Hindlimb muscle (tissue), 1 donor: Measurements from ENCODE around the gene RPL27A. TPM values are rescaled to one million over a fixed set of nuclear protein-coding genes. Genes with fewer than 3 reads are reported as not detected.
"Not testable (repeated sequence)": the region's sequence is repeated elsewhere in the genome, so short reads cannot be mapped to it uniquely, and the experiment has no call there.

ENCODE experiments used
- DNase-seq: peaks from one replicate; pipeline ENCODE4 v3.0.0-alpha.2; 2013
- polyA plus RNA-seq: library from polyadenylated mRNA; unstranded; fragments of 120-200 nt; gene quantifications from one replicate; pipeline ENCODE4 v1.2.1, GENCODE V29; 2013; ENCODE audit not compliant: insufficient read length

RPL27A gene
- 3,336 TPM for polyA plus RNA-seq

GRCh38 chr11:8682303-8683114 is at the start of gene RPL27A, which contains the start of gene TRIM66:
Gene RPL27A, plus strand, starts transcription at chr11:8682792. Its CDS starts 22 bp downstream, at chr11:8682814.
Gene TRIM66, minus strand, starts transcription at chr11:8682665. Its CDS starts 10,391 bp downstream, at chr11:8672274.
- peak; percentile 98 for DNase-seq

GRCh38 chr11:8634498-8634897 is 48.1 kb upstream of the RPL27A start:
- DNase-seq = no peak

DNA sequence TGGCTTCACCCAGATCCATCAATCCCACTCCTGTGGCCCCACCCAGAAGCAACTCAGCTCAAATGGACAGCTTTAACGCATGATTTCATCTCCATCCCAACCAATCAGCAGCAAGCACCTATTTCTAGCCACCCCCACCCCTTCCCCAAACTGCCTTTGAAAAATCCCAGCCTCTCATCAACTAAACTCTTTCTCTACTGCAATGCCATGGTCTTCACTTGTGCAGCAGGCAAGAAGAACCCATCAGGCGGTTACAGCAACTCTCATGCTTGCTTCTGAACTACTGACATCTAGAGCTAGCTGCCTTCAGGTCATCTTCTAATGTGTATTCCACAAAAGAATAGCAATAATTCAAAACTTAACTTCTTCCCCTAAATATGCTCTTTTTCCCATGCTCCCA is 46.5 kb upstream of the RPL27A start:
- no peak for DNase-seq

DNA sequence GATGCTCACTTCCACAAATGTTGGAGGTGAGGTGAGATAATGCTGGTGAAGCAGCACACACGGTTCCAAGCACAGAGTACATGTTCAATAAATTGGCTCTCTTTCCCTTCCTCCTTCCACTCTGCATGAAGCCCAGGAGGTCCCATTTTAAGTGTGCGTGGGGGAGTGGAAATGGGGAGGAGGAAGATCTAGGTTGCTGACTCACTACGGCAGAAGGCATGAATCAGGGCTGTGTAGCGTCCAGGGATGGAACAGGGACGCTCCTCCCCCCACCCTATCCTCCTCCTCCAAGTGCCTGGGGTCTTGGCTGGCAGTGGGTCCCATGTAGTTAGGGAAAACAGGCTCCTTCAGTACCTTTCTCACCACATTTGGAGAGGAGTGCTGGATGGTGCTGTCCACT is 44.3 kb upstream of the RPL27A start:
- DNase-seq = no peak

DNA sequence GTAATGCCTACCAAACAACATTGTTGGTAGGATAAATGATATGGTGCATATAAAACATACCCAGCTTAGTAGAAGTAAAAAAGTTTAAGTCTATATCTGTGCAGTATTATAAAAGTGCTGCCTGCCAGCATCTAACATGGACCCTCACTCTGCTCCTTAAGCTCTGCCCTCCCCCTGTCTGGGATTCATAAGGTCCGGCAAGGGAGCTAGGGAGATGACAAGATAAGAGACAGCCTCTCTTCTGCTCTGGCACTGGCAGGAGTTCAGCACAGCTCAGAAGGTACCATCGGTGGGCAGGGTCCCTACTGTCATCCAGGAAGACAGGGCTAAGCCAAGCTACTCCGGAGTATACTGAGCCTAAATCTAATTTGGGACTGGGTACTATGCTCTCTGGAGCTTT is 42.9 kb upstream of the RPL27A start:
- DNase-seq = no peak

DNA sequence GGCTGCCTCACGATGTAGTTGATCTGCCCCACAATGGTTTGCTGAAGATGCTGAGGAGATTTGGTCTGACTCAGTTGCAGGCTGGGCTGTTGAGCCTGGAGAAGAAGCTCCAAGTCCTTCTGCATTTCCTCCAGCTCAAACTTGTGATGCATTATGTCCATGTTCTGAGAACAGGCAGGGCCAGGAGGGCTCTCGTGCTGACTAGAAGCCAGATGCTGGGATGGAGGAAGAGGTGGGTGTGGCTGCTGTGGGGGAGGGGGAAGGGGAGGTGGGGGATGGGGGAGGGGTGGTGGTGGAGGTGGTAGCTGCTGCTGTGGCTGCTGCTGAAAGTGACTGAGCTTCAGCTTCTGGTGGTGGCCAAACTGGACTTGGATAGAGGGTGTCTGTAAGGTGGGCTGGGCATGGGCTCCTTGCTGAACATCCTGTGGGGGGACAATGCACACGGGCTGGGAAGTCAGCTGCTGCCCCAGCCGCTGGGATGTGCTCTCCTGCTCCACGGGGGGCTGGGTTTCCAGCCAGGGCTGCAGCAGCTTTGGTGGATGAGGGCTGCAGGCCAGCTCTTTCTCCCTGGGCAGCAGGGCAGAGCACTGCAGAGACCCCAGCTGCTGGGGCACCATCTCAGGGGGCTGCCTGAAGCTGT is 42.2 kb upstream of the RPL27A start:
- no peak for DNase-seq

DNA sequence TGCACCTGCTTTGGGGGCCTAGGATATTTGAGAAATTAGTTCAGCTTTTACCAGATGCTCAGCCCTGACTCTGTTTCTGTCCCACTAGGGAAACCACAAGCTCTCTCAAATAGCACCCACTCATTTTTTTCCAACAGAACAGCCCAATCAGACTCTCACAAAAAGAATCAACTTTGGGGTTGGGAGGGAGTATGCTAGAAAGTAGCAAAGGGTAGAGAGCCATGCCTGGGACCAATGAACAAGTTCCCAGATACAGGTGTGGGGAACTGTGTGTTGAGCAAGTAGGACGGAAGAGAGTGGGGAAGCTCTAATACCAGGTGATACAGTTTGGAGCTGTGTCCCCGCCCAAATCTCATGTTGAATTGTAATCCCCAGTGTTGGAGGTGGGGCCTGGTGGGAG is 41.3 kb upstream of the RPL27A start:
- no peak for DNase-seq

- no peak for DNase-seq
Observed at GRCh38 chr11:8642196-8642841, 40.3 kb upstream of the RPL27A start.

GRCh38 chr11:8646873-8647272 is 35.7 kb upstream of the RPL27A start:
- DNase-seq = no peak

- no peak for DNase-seq
Observed at GRCh38 chr11:8649361-8649760, 33.2 kb upstream of the RPL27A start.

- no peak for DNase-seq
Observed at GRCh38 chr11:8650401-8650990, 32.1 kb upstream of the RPL27A start.

DNA sequence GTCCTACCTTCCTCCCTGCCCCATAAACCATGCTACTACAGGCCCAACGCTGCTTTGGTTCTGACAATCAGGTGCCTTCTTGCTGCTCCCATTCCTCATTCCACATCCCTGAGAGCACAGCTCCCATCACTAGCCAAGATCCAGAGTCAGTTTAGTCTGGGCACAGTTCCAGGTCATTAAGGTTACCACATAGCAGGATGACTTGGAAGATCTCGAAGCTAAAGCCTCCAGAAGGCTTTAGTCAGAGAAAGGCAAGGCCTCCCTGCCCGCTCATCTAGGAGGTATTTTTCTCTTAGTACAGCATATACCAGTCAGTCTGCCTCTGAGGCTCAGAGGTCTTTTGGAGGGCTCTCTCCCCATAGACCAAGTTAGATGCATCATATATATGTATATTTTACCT is 30.5 kb upstream of the RPL27A start:
- no peak for DNase-seq

GRCh38 chr11:8654503-8654902 is 28.1 kb upstream of the RPL27A start:
- no peak for DNase-seq

DNA sequence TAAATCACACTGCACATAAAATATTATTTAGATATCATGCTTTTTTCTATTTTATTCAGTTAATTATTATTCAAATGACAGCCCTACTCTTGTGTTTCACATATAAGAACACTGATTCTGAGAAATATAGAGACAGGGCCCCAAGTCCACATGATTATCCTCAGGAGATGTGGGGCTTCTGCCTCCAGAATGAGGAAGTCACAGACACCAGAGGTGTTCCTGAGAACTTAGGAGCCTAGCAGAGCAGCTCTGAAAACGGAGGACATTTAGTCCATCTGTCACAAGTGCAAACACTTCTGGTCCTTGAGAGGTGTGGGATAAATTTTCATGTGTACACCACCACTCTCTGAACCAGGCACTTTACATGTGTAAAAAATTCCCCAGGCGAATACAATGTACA is 26.3 kb upstream of the RPL27A start:
- no peak for DNase-seq

DNA sequence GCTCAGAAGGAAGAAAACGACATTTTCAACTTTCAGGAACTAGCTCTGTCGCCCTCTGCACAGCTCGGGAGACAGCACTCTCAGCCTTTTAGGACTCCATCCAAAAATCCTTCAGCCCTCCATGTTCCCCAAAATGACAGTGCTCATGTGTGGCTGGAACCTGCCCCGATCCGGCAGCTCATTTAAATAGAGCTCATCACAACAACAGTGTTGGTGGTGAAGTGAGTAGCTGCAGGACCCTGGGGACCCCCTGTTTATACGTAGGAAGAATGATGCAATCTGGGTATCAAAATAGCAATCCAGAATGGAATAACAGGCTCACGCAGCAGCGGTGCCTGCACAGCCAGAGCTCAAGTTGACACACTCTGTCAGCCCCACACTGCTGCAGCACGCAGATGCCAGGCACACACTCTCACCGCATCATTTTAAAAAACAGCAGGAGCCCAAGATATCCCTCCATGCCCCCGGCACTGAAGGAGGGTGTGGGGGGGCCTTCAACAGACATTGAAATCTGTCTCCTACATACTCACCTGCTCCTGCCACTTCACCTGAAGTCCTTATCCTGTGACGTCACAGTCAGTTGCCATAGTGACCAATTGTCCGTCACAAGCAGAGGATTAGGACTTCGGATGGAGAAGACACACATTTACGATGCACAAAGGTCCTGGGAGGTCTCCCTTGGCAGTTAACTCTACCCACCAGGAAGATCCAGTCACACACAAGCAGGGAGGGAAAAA is 24.1 kb upstream of the RPL27A start:
- peak; percentile 51 for DNase-seq

- DNase-seq = peak; percentile 45
Observed at GRCh38 chr11:8661001-8661795, 21.4 kb upstream of the RPL27A start.

DNA sequence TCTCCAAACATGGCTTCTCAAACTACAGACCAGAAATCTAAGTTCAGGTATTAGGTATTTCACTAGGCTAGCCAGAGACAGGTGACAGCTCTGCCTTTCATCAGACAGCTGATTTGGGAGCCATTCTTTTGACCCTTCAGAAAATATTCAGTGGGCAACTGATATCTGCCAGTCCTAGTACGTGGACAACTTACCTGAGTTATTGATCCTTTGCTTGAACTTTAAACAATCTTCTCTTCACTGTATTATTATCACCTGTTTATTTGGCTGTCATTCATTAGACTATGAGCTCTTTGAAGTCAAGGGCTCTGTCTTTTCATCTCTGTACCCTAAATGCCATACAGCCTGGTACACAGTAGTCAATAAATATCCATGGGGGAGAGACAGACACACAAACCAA is 17.4 kb upstream of the RPL27A start:
- DNase-seq = no peak

GRCh38 chr11:8670081-8670480 is 12.5 kb upstream of the RPL27A start:
- not testable (repeated sequence) for DNase-seq

DNA sequence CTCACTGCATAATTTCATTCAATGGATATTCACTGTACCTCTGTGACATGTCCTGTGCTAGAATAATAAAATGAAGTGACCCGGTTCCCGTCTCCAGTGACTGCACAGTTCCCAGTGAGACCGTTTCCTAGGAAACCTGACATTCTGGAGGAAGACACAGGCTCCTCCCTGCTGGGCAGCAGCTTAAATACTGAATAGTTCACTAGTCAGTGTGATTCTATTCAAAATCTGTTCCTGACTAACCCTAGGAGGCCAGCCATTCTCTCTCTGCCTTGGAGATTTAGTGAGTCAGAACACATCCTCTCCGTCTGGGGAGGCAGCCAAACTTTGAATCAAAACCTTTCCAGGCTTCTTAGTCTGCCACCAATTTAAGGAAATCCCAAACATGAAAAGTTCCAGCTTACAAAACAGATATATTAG is 11.4 kb upstream of the RPL27A start:
- DNase-seq = peak; percentile 85

GRCh38 chr11:8671651-8672062 is 10.9 kb upstream of the RPL27A start:
- no peak for DNase-seq

DNA sequence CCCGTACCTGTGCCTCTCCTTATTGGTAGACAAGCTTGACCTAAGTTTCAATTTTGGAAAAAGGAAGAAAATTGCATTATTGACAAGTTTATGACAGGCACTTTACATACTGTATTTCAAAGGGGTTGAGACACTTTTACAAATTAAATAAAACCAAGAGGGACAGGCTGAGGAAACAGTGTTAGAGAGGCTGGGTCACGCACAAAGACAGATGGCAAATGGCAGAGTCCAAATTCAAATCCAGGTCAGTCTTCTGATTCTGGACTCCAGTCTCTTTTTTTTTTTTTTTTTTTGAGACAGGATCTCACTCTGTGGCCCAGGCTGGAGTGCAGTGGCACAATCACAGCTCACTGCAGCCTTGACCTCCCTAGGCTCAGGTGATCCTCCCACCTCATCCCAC is 10.2 kb upstream of the RPL27A start:
- no peak for DNase-seq

DNA sequence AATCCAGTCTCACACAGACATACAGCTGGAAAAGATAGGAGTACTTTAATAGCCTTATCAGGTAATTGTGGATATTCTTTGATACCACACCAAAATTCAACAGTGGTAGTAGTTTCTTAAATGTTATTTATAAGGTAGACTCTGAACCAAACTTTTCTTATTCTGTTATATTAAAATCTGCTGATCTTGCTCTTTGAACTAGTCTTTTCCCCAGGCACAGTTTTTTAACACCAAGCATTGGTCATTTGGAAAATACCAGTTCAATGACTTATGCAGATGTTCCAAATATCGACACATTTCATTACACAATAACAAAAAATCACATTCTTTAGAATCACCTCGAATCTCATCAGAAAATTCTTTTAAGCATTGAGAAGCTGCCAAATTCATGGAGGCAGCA is 7.7 kb upstream of the RPL27A start:
- no peak for DNase-seq
